Esophagus (tissue), 2 donors: ENCODE results near the gene ARHGAP10. TPM values are rescaled to one million over a fixed set of nuclear protein-coding genes. Genes with fewer than 3 reads are reported as not detected.

Source experiments
- H3K27ac ChIP-seq, 2 donors: one replicate each; pipeline ENCODE4 v1.5.1; 2013; ENCODE audit warnings: low read depth in 2 of 2, mild to moderate bottlenecking in 2 of 2, inconsistent platforms in 1 of 2, low read length in 1 of 2, moderate library complexity in 1 of 2
- H3K27me3 ChIP-seq, 2 donors: one replicate each; pipeline ENCODE4 v1.6.1; 2013; ENCODE audit warnings: low read length in 2 of 2, control low read depth in 1 of 2, mild to moderate bottlenecking in 1 of 2; ENCODE audit not compliant: insufficient read depth in 2 of 2, control insufficient read depth in 1 of 2
- H3K36me3 ChIP-seq, 2 donors: one replicate each; pipeline ENCODE4 v1.6.1; 2013; ENCODE audit warnings: low read length in 1 of 2; ENCODE audit not compliant: control insufficient read depth in 2 of 2, insufficient read depth in 2 of 2
- H3K4me1 ChIP-seq, 2 donors: one replicate each; pipeline ENCODE4 v1.6.1; 2013; ENCODE audit warnings: low read length in 1 of 2; ENCODE audit not compliant: control insufficient read depth in 2 of 2, insufficient read depth in 2 of 2
- H3K4me3 ChIP-seq, 2 donors: one replicate each; pipeline ENCODE4 v1.5.1; 2013; ENCODE audit warnings: low read length in 2 of 2, mild to moderate bottlenecking in 2 of 2, low read depth in 1 of 2, moderate library complexity in 1 of 2
- H3K9me3 ChIP-seq, 2 donors: one replicate each; pipeline ENCODE4 v1.6.1; 2013; ENCODE audit warnings: mild to moderate bottlenecking in 2 of 2, low read depth in 1 of 2, low read length in 1 of 2, moderate library complexity in 1 of 2; ENCODE audit not compliant: control insufficient read depth in 2 of 2, insufficient read depth in 1 of 2
- WGBS, 2 donors: extraction: QIAGEN DNeasy Blood & Tissue Kit; methylation state at CpG; one replicate each; pipeline ENCODE4 v1.1.7; 2013; 5-methylcytosine and 5-hydroxymethylcytosine counted together
- polyA plus RNA-seq, 2 donors: library from polyadenylated mRNA; stranded (reverse); fragments of 200-250 nt; gene quantifications; one replicate each; pipeline ENCODE4 v1.2.3, GENCODE V29; 2013
- donor health status: healthy with polysubstance abuse.
- donor health status: Bipolar disorder and iron deficiency.

The ARHGAP10 gene
- polyA plus RNA-seq, 2 donors, result 31.2 to 53.9 TPM

- Histone ChIP-seq H3K9me3 (no peaks in the 10 kb centered on the region), H3K27ac (no peak overlapping the region), H3K4me1 (no peaks in the 10 kb centered on the region), H3K4me3 (no peak overlapping the region), H3K27me3 (no peaks in the 10 kb centered on the region), H3K36me3 (peaks cover 0 to 3% of the 10 kb centered on the region in 2 donors)
- 87 to 88% methylated on average over 2 of the region's 2 CpGs for WGBS, 2 donors
Observed at GRCh38 chr4:147954850-147955249, 223.0 kb downstream of the ARHGAP10 start.

GRCh38 chr4:147955827-147956558, 224.1 kb downstream of the ARHGAP10 start:
- H3K9me3 ChIP-seq, result no peaks in the 10 kb centered on the region
- H3K27ac ChIP-seq, result no peak overlapping the region
- 24 to 46% methylated on average over 4 of the region's 4 CpGs for WGBS, 2 donors
- no peaks in the 10 kb centered on the region for H3K27me3 ChIP-seq
- H3K4me3 ChIP-seq, result no peak overlapping the region
- H3K36me3 ChIP-seq, result peaks cover 0 to 3% of the 10 kb centered on the region in 2 donors
- H3K4me1 ChIP-seq, result no peaks in the 10 kb centered on the region

GRCh38 chr4:147957446-147957845, 225.6 kb downstream of the ARHGAP10 start:
- Histone ChIP-seq H3K36me3 (peaks cover 0 to 3% of the 10 kb centered on the region in 2 donors), H3K27me3 (no peaks in the 10 kb centered on the region), H3K4me1 (no peaks in the 10 kb centered on the region), H3K4me3 (no peak overlapping the region), H3K27ac (no peak overlapping the region), H3K9me3 (no peaks in the 10 kb centered on the region)
- 76 to 80% methylated on average over 3 of the region's 3 CpGs for WGBS, 2 donors

- Histone ChIP-seq H3K4me1 (no peaks in the 10 kb centered on the region), H3K27ac (no peak overlapping the region), H3K4me3 (no peak overlapping the region), H3K36me3 (peaks cover 0 to 3% of the 10 kb centered on the region in 2 donors), H3K9me3 (no peaks in the 10 kb centered on the region), H3K27me3 (no peaks in the 10 kb centered on the region)
- 77 to 79% methylated on average over 3 of the region's 3 CpGs for WGBS, 2 donors
Observed at GRCh38 chr4:147958057-147958456, 226.2 kb downstream of the ARHGAP10 start.

GRCh38 chr4:147958489-147959065, 226.7 kb downstream of the ARHGAP10 start:
- no peaks in the 10 kb centered on the region for H3K9me3 ChIP-seq
- H3K36me3 ChIP-seq, result peaks cover under 1 to 3% of the 10 kb centered on the region in 2 donors
- H3K4me3 ChIP-seq, result no peak overlapping the region
- H3K4me1 ChIP-seq, result no peaks in the 10 kb centered on the region
- no peak overlapping the region for H3K27ac ChIP-seq
- H3K27me3 ChIP-seq, result no peaks in the 10 kb centered on the region
- 65 to 68% methylated on average over 4 of the region's 4 CpGs for WGBS, 2 donors

- Histone ChIP-seq H3K27ac (no peak overlapping the region), H3K4me3 (no peak overlapping the region), H3K9me3 (no peaks in the 10 kb centered on the region), H3K27me3 (no peaks in the 10 kb centered on the region), H3K4me1 (no peaks in the 10 kb centered on the region), H3K36me3 (peaks cover 3% of the 10 kb centered on the region in 2 donors)
- WGBS, 2 donors, result 92 to 94% methylated on average over 5 of the region's 5 CpGs
Observed at GRCh38 chr4:147960971-147961370, 229.1 kb downstream of the ARHGAP10 start.

- Histone ChIP-seq H3K27ac (no peak overlapping the region), H3K9me3 (no peaks in the 10 kb centered on the region), H3K4me1 (no peaks in the 10 kb centered on the region), H3K36me3 (peaks cover 3 to 6% of the 10 kb centered on the region in 2 donors), H3K4me3 (no peak overlapping the region), H3K27me3 (no peaks in the 10 kb centered on the region)
- 73 to 76% methylated on average over 10 of the region's 10 CpGs for WGBS, 2 donors
Observed at GRCh38 chr4:147963839-147964238, 232.0 kb downstream of the ARHGAP10 start.

- Histone ChIP-seq H3K27me3 (no peaks in the 10 kb centered on the region), H3K36me3 (peaks cover 3 to 6% of the 10 kb centered on the region in 2 donors), H3K4me3 (no peak overlapping the region), H3K4me1 (no peaks in the 10 kb centered on the region), H3K27ac (no peak overlapping the region), H3K9me3 (no peaks in the 10 kb centered on the region)
- 66 to 74% methylated on average over 14 of the region's 14 CpGs for WGBS, 2 donors
Observed at GRCh38 chr4:147964266-147964880, 232.5 kb downstream of the ARHGAP10 start.

GRCh38 chr4:147965056-147965455, 233.2 kb downstream of the ARHGAP10 start:
- H3K9me3 ChIP-seq, result no peaks in the 10 kb centered on the region
- no peak overlapping the region for H3K27ac ChIP-seq
- H3K27me3 ChIP-seq, result no peaks in the 10 kb centered on the region
- 30 to 44% methylated on average over 3 of the region's 3 CpGs for WGBS, 2 donors
- no peaks in the 10 kb centered on the region for H3K4me1 ChIP-seq
- H3K4me3 ChIP-seq, result no peak overlapping the region
- H3K36me3 ChIP-seq, result peaks cover 3 to 6% of the 10 kb centered on the region in 2 donors
